ENCODE results near the gene TEX14. TPM values are rescaled to one million over a fixed set of nuclear protein-coding genes. Genes with fewer than 3 reads are reported as not detected.

Gene TEX14
- polyA plus RNA-seq, 2 of the 4 experiments (the other 2 are of a cell fraction) = 0.04 to 0.12 TPM

DNA sequence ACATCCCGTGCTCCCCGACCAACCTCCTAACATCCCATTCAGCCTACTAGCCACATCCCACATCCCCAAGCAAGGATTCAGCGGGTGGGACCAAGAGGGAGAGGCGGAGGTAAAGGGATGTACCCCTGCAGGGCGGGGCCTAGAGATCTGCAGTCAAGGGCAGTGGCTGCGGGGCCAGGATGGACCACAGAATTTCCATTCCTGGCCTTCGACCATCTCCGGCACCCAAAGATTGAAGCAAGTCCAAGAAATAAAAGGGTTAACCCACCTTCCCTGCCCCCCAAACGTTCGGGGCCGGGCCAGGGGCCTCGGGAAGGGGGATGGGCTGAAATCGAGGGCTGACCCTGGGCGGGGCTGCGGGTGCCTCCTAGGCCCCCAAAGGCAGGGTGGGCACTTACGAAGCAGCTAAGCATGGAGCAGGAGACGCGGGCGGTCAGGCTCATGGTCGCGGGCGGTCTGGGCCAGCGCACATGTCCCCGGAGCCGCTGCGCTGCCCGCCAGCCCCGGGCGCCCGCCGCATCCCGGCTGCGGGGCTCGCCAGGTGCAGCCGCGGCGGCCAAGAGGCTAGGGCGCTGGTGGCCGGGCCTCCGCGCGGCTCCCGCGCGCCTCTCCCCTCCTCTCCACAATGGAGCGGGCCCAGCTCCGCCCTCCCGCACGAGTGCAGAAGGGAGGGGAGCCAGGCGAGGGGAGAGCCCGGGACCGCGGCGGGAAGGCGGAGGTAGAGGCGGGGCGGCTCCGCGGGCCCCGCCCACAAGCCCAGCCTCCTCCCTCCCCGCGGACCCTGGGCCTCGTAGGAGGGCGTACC, 177.7 kb downstream of the TEX14 start, which contains the start of gene MTMR4:
Gene MTMR4 (minus strand): TSS at position 674 of the 805 bp plus-strand sequence. CDS start 231 bp downstream, at position 443.
- Histone ChIP-seq H3K27ac (peak within 1 kb of the TSS; percentile 78 to 88), H3K4me3 (peak within 1 kb of the TSS; percentile 71), H3K4me1 (peaks cover 15% of the 10 kb centered on the region), H3K9me3 (no peaks in the 10 kb centered on the region), H3K4me2 (peak within 1 kb of the TSS; percentile 82)
- no peak for FAIRE-seq
- TF ChIP-seq POLR2A (IDR thresholded peaks at IDR 0.05; ENCODE audit: low read length) = peak; percentile 52
- TF ChIP-seq, protein P1, sequence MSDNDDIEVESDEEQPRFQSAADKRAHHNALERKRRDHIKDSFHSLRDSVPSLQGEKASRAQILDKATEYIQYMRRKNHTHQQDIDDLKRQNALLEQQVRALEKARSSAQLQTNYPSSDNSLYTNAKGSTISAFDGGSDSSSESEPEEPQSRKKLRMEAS (IDR thresholded peaks at IDR 0.05) = peak; percentile 55
- TF ChIP-seq JUN (IDR thresholded peaks at IDR 0.05) = peak in 1 of 2 experiments; percentile 44; a peak in 1 of 5 replicates
- TF ChIP-seq, protein P2, sequence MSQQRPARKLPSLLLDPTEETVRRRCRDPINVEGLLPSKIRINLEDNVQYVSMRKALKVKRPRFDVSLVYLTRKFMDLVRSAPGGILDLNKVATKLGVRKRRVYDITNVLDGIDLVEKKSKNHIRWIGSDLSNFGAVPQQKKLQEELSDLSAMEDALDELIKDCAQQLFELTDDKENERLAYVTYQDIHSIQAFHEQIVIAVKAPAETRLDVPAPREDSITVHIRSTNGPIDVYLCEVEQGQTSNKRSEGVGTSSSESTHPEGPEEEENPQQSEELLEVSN (IDR thresholded peaks at IDR 0.05; ENCODE audit: borderline replicate concordance, low read depth) = 0 out of 2 replicates have a peak, but pooled peaks have one; percentile 31
- TF ChIP-seq RNF2 (IDR thresholded peaks at IDR 0.05; ENCODE audit: borderline replicate concordance, low read depth) = peak; percentile 31; the same call in 1 of the 2 replicates
- TF ChIP-seq TP53 (CRISPR knock-in tag; IDR thresholded peaks at IDR 0.05) = peak; percentile 73; the same call in 1 of the 2 replicates
- no peak for TF ChIP-seq JUNB (IDR thresholded peaks at IDR 0.05)
- TF ChIP-seq, protein P3, sequence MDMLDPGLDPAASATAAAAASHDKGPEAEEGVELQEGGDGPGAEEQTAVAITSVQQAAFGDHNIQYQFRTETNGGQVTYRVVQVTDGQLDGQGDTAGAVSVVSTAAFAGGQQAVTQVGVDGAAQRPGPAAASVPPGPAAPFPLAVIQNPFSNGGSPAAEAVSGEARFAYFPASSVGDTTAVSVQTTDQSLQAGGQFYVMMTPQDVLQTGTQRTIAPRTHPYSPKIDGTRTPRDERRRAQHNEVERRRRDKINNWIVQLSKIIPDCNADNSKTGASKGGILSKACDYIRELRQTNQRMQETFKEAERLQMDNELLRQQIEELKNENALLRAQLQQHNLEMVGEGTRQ (IDR thresholded peaks at IDR 0.05) = no peak
- TF ChIP-seq PHF8 (IDR thresholded peaks at IDR 0.05; ENCODE audit: borderline replicate concordance, low read depth) = peak; percentile 48; the same call in 1 of the 2 replicates
- WGBS (ENCODE audit: missing lambda C conversion rate) = 1% methylated on average over 60 of the region's 64 CpGs
- POLR2A ChIA-PET = interaction anchor here (2.5 kb wide), 1 partner anchor 117 kb away, joined by 24 read pairs; no protein-coding TSS in a partner anchor
- peak; percentile 25 to 37; a peak in 5 of 6 replicates for ATAC-seq
- CTCF ChIA-PET = interaction anchor here (0.8 to 3.1 kb wide), 6 partner anchors 10 to 265 kb away, joined by 3 to 12 read pairs (median 4); no protein-coding TSS in a partner anchor
- peak; percentile 62 to 84 for DNase-seq (ENCODE audit: low read depth in 1 of 2, low spot score in 1 of 2)

DNA sequence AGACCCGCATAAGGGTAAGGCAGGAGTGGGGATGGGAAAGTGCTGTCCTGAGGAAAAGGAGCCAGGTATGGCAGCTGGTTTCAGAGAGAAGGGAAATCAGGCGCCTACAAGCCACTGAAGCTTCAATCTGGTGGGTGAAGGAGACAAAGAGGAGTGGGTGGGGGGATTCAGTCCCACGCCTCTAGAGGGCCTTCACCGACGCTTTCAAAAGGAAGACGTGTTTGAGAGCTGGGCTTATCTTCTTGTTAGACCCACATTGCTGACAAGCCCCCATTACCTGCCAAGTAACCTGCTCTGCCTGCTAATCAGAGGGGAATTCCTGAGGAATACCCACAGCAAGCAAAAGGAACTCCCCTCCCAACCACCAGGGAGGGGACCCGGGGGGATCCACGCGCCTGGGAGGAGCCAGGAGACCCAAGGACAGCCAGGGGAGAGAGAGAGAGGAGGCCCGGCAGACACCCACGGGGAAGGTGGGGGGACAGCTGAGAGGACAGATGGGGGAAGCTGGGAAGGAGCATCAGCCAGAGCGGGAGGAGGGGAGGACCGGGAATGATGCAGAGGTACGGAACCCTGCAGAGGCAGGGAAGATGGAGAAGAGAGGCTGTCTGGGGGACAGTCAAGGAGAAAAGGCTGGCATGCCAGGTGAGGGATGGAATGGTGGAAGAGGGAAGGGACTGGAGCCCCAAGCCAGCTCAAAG, 178.4 kb downstream of the TEX14 start:
- Histone ChIP-seq H3K27ac (peak overlapping the region in 1 of 2 experiments; percentile 88; a peak in 3 of 6 replicates), H3K9me3 (no peaks in the 10 kb centered on the region), H3K4me3 (peak overlapping the region; percentile 71), H3K4me2 (peak overlapping the region; percentile 82), H3K4me1 (peaks cover 15% of the 10 kb centered on the region)
- ChIA-PET CTCF (interaction anchor here (1.2 to 3.1 kb wide), 3 partner anchors 9 to 196 kb away, joined by 4 to 12 read pairs (median 6); no protein-coding TSS in a partner anchor), POLR2A (interaction anchor here (2.5 kb wide), 1 partner anchor 118 kb away, joined by 24 read pairs; no protein-coding TSS in a partner anchor)
- FAIRE-seq (no peak), DNase-seq (ENCODE audit: low read depth in 1 of 2, low spot score in 1 of 2) (no peak), ATAC-seq (no peak)
- 64% methylated on average over 14 of the region's 14 CpGs for WGBS (ENCODE audit: missing lambda C conversion rate)
- TF ChIP-seq CHD4 (IDR thresholded peaks at IDR 0.05; ENCODE audit: borderline replicate concordance) (no peak), CEBPB (IDR thresholded peaks at IDR 0.05) (no peak), JUNB (IDR thresholded peaks at IDR 0.05) (no peak), EP300 (IDR thresholded peaks at IDR 0.05) (no peak), BHLHE40 (IDR thresholded peaks at IDR 0.05; ENCODE audit: low read depth, low read length) (no peak), CHD2 (IDR thresholded peaks at IDR 0.05; ENCODE audit: low read length, partially characterized antibody) (no peak), RARB (CRISPR knock-in tag; IDR thresholded peaks at IDR 0.05) (no peak), KDM5A (IDR thresholded peaks at IDR 0.05) (no peak), HOXA7 (CRISPR knock-in tag; IDR thresholded peaks at IDR 0.05) (no peak), POLR2A (IDR thresholded peaks at IDR 0.05; ENCODE audit: low read length) (no peak), KDM1A (IDR thresholded peaks at IDR 0.05; ENCODE audit: low read depth) (no peak), RAD21 (conservative IDR thresholded peaks at IDR 0.05 in 1 of 2, IDR thresholded peaks at IDR 0.05 in 1 of 2) (no peak), ZC3H11A (IDR thresholded peaks at IDR 0.05) (no peak), TP53 (CRISPR knock-in tag; IDR thresholded peaks at IDR 0.05) (no peak)
- TF ChIP-seq, protein P4, sequence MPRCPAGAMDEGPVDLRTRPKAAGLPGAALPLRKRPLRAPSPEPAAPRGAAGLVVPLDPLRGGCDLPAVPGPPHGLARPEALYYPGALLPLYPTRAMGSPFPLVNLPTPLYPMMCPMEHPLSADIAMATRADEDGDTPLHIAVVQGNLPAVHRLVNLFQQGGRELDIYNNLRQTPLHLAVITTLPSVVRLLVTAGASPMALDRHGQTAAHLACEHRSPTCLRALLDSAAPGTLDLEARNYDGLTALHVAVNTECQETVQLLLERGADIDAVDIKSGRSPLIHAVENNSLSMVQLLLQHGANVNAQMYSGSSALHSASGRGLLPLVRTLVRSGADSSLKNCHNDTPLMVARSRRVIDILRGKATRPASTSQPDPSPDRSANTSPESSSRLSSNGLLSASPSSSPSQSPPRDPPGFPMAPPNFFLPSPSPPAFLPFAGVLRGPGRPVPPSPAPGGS (IDR thresholded peaks at IDR 0.05) = no peak
- TF ChIP-seq, protein P5, sequence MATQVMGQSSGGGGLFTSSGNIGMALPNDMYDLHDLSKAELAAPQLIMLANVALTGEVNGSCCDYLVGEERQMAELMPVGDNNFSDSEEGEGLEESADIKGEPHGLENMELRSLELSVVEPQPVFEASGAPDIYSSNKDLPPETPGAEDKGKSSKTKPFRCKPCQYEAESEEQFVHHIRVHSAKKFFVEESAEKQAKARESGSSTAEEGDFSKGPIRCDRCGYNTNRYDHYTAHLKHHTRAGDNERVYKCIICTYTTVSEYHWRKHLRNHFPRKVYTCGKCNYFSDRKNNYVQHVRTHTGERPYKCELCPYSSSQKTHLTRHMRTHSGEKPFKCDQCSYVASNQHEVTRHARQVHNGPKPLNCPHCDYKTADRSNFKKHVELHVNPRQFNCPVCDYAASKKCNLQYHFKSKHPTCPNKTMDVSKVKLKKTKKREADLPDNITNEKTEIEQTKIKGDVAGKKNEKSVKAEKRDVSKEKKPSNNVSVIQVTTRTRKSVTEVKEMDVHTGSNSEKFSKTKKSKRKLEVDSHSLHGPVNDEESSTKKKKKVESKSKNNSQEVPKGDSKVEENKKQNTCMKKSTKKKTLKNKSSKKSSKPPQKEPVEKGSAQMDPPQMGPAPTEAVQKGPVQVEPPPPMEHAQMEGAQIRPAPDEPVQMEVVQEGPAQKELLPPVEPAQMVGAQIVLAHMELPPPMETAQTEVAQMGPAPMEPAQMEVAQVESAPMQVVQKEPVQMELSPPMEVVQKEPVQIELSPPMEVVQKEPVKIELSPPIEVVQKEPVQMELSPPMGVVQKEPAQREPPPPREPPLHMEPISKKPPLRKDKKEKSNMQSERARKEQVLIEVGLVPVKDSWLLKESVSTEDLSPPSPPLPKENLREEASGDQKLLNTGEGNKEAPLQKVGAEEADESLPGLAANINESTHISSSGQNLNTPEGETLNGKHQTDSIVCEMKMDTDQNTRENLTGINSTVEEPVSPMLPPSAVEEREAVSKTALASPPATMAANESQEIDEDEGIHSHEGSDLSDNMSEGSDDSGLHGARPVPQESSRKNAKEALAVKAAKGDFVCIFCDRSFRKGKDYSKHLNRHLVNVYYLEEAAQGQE (IDR thresholded peaks at IDR 0.05) = no peak
- TF ChIP-seq, protein P6, sequence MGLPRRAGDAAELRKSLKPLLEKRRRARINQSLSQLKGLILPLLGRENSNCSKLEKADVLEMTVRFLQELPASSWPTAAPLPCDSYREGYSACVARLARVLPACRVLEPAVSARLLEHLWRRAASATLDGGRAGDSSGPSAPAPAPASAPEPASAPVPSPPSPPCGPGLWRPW (IDR thresholded peaks at IDR 0.05) = no peak
- TF ChIP-seq, protein P7, sequence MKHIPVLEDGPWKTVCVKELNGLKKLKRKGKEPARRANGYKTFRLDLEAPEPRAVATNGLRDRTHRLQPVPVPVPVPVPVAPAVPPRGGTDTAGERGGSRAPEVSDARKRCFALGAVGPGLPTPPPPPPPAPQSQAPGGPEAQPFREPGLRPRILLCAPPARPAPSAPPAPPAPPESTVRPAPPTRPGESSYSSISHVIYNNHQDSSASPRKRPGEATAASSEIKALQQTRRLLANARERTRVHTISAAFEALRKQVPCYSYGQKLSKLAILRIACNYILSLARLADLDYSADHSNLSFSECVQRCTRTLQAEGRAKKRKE (CRISPR knock-in tag; IDR thresholded peaks at IDR 0.05; ENCODE audit: low read depth) = no peak
